Measurements from ENCODE around the gene GALNT9. TPM values are rescaled to one million over a fixed set of nuclear protein-coding genes. Genes with fewer than 3 reads are reported as not detected.

Gene GALNT9
- polyA plus RNA-seq, 1 donor from 2014 or later: 13.5 TPM

DNA sequence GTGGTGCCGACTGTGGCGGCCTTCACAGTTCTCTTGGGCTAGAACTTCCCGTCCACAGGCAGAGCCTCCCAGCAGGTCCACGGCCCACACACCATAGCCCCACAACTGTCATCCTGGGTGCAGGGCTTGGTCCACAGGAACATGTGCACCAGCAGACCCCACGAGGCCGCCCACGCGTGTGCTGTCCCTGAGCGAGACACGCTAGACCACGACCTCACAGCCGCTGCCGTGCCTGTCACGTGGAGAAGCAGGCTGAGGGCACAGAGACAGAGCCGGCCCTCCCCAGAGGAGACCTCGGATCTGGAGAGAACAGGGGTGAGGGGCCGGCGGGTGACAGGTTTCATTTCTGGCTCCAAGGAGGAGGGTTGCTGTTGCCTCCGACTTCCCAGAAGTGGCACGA lies 8.9 kb upstream of the GALNT9 start:
- no peak overlapping the region for H2AFZ ChIP-seq (ENCODE audit: low read depth, low read length)
- no peaks in the 10 kb centered on the region for H3K9me3 ChIP-seq (ENCODE audit: low read length)
- no peaks in the 10 kb centered on the region for H4K20me1 ChIP-seq (ENCODE audit: insufficient read depth)
- H3K4me2 ChIP-seq (ENCODE audit: low read length): no peak overlapping the region
- no peaks in the 10 kb centered on the region for H3K36me3 ChIP-seq (ENCODE audit: insufficient read depth, low read length)
- no peak overlapping the region for H3K9ac ChIP-seq (ENCODE audit: low read length)
- no peaks in the 10 kb centered on the region for H3K79me2 ChIP-seq (replicated peaks; ENCODE audit: insufficient read depth, low read length)
- no peak overlapping the region for H3K27ac ChIP-seq (ENCODE audit: low read length)
- no peak overlapping the region for H3K4me3 ChIP-seq (ENCODE audit: low read length)
- no peaks in the 10 kb centered on the region for H3F3A ChIP-seq (ENCODE audit: insufficient read depth, low read length, poor library complexity, severe bottlenecking)
- H3K27me3 ChIP-seq (ENCODE audit: insufficient read depth, low read depth, low read length): no peaks in the 10 kb centered on the region
- no peaks in the 10 kb centered on the region for H3K9me2 ChIP-seq (ENCODE audit: insufficient read depth, low read length)
- no peak for TF ChIP-seq RAD21 (conservative IDR thresholded peaks at IDR 0.05)
- no peak for TF ChIP-seq POLR2AphosphoS5 (IDR thresholded peaks at IDR 0.05)
- TF ChIP-seq MXI1 (conservative IDR thresholded peaks at IDR 0.05; ENCODE audit: poor library complexity, severe bottlenecking): no peak
- TF ChIP-seq, protein P1, sequence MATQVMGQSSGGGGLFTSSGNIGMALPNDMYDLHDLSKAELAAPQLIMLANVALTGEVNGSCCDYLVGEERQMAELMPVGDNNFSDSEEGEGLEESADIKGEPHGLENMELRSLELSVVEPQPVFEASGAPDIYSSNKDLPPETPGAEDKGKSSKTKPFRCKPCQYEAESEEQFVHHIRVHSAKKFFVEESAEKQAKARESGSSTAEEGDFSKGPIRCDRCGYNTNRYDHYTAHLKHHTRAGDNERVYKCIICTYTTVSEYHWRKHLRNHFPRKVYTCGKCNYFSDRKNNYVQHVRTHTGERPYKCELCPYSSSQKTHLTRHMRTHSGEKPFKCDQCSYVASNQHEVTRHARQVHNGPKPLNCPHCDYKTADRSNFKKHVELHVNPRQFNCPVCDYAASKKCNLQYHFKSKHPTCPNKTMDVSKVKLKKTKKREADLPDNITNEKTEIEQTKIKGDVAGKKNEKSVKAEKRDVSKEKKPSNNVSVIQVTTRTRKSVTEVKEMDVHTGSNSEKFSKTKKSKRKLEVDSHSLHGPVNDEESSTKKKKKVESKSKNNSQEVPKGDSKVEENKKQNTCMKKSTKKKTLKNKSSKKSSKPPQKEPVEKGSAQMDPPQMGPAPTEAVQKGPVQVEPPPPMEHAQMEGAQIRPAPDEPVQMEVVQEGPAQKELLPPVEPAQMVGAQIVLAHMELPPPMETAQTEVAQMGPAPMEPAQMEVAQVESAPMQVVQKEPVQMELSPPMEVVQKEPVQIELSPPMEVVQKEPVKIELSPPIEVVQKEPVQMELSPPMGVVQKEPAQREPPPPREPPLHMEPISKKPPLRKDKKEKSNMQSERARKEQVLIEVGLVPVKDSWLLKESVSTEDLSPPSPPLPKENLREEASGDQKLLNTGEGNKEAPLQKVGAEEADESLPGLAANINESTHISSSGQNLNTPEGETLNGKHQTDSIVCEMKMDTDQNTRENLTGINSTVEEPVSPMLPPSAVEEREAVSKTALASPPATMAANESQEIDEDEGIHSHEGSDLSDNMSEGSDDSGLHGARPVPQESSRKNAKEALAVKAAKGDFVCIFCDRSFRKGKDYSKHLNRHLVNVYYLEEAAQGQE (IDR thresholded peaks at IDR 0.05; ENCODE audit: borderline replicate concordance): no peak
- TF ChIP-seq, protein P2, sequence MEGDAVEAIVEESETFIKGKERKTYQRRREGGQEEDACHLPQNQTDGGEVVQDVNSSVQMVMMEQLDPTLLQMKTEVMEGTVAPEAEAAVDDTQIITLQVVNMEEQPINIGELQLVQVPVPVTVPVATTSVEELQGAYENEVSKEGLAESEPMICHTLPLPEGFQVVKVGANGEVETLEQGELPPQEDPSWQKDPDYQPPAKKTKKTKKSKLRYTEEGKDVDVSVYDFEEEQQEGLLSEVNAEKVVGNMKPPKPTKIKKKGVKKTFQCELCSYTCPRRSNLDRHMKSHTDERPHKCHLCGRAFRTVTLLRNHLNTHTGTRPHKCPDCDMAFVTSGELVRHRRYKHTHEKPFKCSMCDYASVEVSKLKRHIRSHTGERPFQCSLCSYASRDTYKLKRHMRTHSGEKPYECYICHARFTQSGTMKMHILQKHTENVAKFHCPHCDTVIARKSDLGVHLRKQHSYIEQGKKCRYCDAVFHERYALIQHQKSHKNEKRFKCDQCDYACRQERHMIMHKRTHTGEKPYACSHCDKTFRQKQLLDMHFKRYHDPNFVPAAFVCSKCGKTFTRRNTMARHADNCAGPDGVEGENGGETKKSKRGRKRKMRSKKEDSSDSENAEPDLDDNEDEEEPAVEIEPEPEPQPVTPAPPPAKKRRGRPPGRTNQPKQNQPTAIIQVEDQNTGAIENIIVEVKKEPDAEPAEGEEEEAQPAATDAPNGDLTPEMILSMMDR (IDR thresholded peaks at IDR 0.05; ENCODE audit: poor library complexity, severe bottlenecking): no peak
- TF ChIP-seq EZH2 (IDR thresholded peaks at IDR 0.05; ENCODE audit: borderline replicate concordance, insufficient read depth, low read length, poor library complexity, severe bottlenecking): no peak
- TF ChIP-seq SMC3 (conservative IDR thresholded peaks at IDR 0.05; ENCODE audit: poor library complexity): no peak
- TF ChIP-seq EP300 (conservative IDR thresholded peaks at IDR 0.05; ENCODE audit: poor library complexity, severe bottlenecking): no peak
- no peak for TF ChIP-seq TAF1 (IDR thresholded peaks at IDR 0.05; ENCODE audit: low read depth)

DNA sequence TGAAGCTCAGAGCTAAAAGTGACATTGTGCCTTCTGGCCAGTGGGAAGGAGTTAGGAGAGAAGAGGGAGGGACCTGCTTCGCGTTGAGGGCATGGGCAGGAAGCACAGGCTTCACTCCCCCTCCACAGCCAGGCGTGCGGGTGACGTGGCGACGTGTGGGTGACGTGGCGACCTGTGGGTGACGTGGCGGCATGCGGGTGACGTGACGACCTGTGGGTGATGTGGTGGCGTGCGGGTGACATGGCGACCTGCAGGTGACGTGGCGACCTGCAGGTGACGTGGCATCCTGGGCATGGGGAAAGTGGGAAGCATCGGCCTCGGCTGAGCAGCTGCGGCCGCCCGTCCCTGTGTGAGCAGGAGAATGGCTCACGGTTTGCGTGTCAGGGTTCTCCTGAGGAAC lies 8.2 kb upstream of the GALNT9 start:
- Histone ChIP-seq H3K9me3 (ENCODE audit: low read length) (no peaks in the 10 kb centered on the region), H3F3A (ENCODE audit: insufficient read depth, low read length, poor library complexity, severe bottlenecking) (no peaks in the 10 kb centered on the region), H3K4me3 (ENCODE audit: low read length) (no peak overlapping the region), H3K36me3 (ENCODE audit: insufficient read depth, low read length) (no peaks in the 10 kb centered on the region), H3K27me3 (ENCODE audit: insufficient read depth, low read depth, low read length) (no peaks in the 10 kb centered on the region), H2AFZ (ENCODE audit: low read depth, low read length) (no peak overlapping the region), H3K79me2 (replicated peaks; ENCODE audit: insufficient read depth, low read length) (no peaks in the 10 kb centered on the region), H3K27ac (ENCODE audit: low read length) (no peak overlapping the region), H3K4me2 (ENCODE audit: low read length) (no peak overlapping the region), H3K9ac (ENCODE audit: low read length) (no peak overlapping the region), H3K9me2 (ENCODE audit: insufficient read depth, low read length) (no peaks in the 10 kb centered on the region), H4K20me1 (ENCODE audit: insufficient read depth) (no peaks in the 10 kb centered on the region)
- TF ChIP-seq, protein P2 (IDR thresholded peaks at IDR 0.05; ENCODE audit: poor library complexity, severe bottlenecking): no peak
